IMR-90 (cell line): ENCODE measurements around the gene GRB10. TPM values are rescaled to one million over a fixed set of nuclear protein-coding genes. Genes with fewer than 3 reads are reported as not detected.

Source experiments
- ATAC-seq: fragments of 200-7000 bp; cut with Tn5 transposase; 2 replicates; pipeline ENCODE4 v1.9.1; 2020; ENCODE audit warnings: low read depth, mild to moderate bottlenecking, moderate library complexity
- BruUV-seq: library from RNA; stranded (reverse); fragments of 400-500 nt; replicated peaks from 2 replicates; lab custom pipeline; 2021; lab: Mats Ljungman, UMichigan
- CTCF ChIA-PET: fragments of 300-600 bp; formaldehyde crosslinking; extraction: SDS; loops from one replicate; lab custom pipeline; 2021; ENCODE audit warnings: antibody characterized with exemption; lab: Yijun Ruan, JAX
- POLR2A ChIA-PET: fragments of 300-600 bp; sonication (Branson Sonifier 250); formaldehyde crosslinking; loops from one replicate; lab custom pipeline; 2022; ENCODE audit warnings: antibody characterized with exemption; ENCODE audit not compliant: unreplicated experiment; lab: Charles Lee
- DNase-seq: peaks from one replicate; pipeline ENCODE4 v3.0.0; 2013
- H2AFZ ChIP-seq: replicated peaks from 2 replicates; pipeline ENCODE3; 2013; ENCODE audit warnings: low read length, mild to moderate bottlenecking; ENCODE audit not compliant: poor library complexity
- H2AK5ac ChIP-seq: 2 replicates; pipeline ENCODE4 v1.6.1; 2013; ENCODE audit warnings: low read depth, low read length, inconsistent platforms
- H2AK9ac ChIP-seq: replicated peaks from 2 replicates; pipeline ENCODE3; 2013; ENCODE audit warnings: mild to moderate bottlenecking, low read depth, low read length, moderate library complexity; ENCODE audit not compliant: poor library complexity
- H2BK120ac ChIP-seq: 2 replicates; pipeline ENCODE4 v1.6.1; 2013; ENCODE audit warnings: low read depth, low read length, inconsistent platforms
- H2BK15ac ChIP-seq: 3 replicates; pipeline ENCODE4 v1.6.1; 2013; ENCODE audit warnings: low read depth, low read length, inconsistent platforms
- H2BK20ac ChIP-seq: 2 replicates; pipeline ENCODE4 v1.6.1; 2013; ENCODE audit warnings: low read depth, mild to moderate bottlenecking, inconsistent platforms, low read length, moderate library complexity
- H2BK5ac ChIP-seq: 2 replicates; pipeline ENCODE4 v1.6.1; 2013; ENCODE audit warnings: mild to moderate bottlenecking, low read depth, low read length, inconsistent platforms; ENCODE audit not compliant: poor library complexity, severe bottlenecking
- H3K14ac ChIP-seq: replicated peaks from 2 replicates; pipeline ENCODE4 v1.6.1; 2013; ENCODE audit warnings: low read depth, low read length, inconsistent platforms
- H3K18ac ChIP-seq: 2 replicates; pipeline ENCODE4 v1.6.1; 2013; ENCODE audit warnings: low read depth, low read length, control low read depth
- H3K23ac ChIP-seq: 2 replicates; pipeline ENCODE4 v1.6.1; 2013; ENCODE audit warnings: low read depth, low read length, inconsistent platforms
- H3K27ac ChIP-seq: 2 replicates; pipeline ENCODE4 v1.5.1; 2013; ENCODE audit warnings: mild to moderate bottlenecking, control low read depth, low read length; ENCODE audit not compliant: insufficient read depth
- H3K27me3 ChIP-seq: 2 replicates; pipeline ENCODE4 v1.6.1; 2013; ENCODE audit warnings: low read length; ENCODE audit not compliant: control insufficient read depth, insufficient read depth
- H3K36me3 ChIP-seq: 2 replicates; pipeline ENCODE4 v1.6.1; 2013; ENCODE audit warnings: low read length, mixed read lengths; ENCODE audit not compliant: control insufficient read depth, insufficient read depth
- H3K4ac ChIP-seq: 2 replicates; pipeline ENCODE4 v1.6.1; 2013; ENCODE audit warnings: low read depth, low read length, inconsistent platforms
- H3K4me1 ChIP-seq: 2 replicates; pipeline ENCODE4 v1.6.1; 2013; ENCODE audit warnings: low read length, mixed read lengths; ENCODE audit not compliant: control insufficient read depth, insufficient read depth
- H3K4me2 ChIP-seq: 2 replicates; pipeline ENCODE4 v1.6.1; 2013; ENCODE audit warnings: low read depth, mild to moderate bottlenecking, control low read depth, low read length, moderate library complexity
- H3K4me3 ChIP-seq: 2 replicates; pipeline ENCODE4 v1.5.1; 2013; ENCODE audit warnings: low read depth, mild to moderate bottlenecking, control low read depth, low read length, moderate library complexity; ENCODE audit not compliant: insufficient read depth
- H3K56ac ChIP-seq: 2 replicates; pipeline ENCODE4 v1.6.1; 2013; ENCODE audit warnings: low read length, inconsistent platforms; ENCODE audit not compliant: insufficient read depth; ENCODE audit errors: extremely low read depth
- H3K79me1 ChIP-seq, 2 experiments: 2 replicates each; pipeline ENCODE4 v1.6.1; 2013; ENCODE audit warnings: low read length in 2 of 2, inconsistent platforms in 1 of 2, low read depth in 1 of 2
- H3K9ac ChIP-seq: 2 replicates; pipeline ENCODE4 v1.6.1; 2013; ENCODE audit warnings: low read depth, low read length, control low read depth
- H3K9me1 ChIP-seq: 2 replicates; pipeline ENCODE4 v1.6.1; 2013; ENCODE audit warnings: low read length, inconsistent platforms; ENCODE audit not compliant: insufficient read depth
- H3K9me3 ChIP-seq: 2 replicates; pipeline ENCODE4 v1.6.1; 2013; ENCODE audit warnings: low read length; ENCODE audit not compliant: control insufficient read depth, insufficient read depth
- H4K20me1 ChIP-seq: 2 replicates; pipeline ENCODE4 v1.6.1; 2013; ENCODE audit warnings: low read length, inconsistent platforms; ENCODE audit not compliant: insufficient read depth
- H4K5ac ChIP-seq: 2 replicates; pipeline ENCODE4 v1.6.1; 2013; ENCODE audit warnings: mild to moderate bottlenecking, low read depth, low read length, control low read depth
- H4K8ac ChIP-seq, 2 experiments: 2 replicates each; pipeline ENCODE4 v1.6.1; 2013; ENCODE audit warnings: low read depth in 2 of 2, low read length in 2 of 2, control low read depth in 1 of 2, inconsistent platforms in 1 of 2
- H4K91ac ChIP-seq: 2 replicates; pipeline ENCODE4 v1.6.1; 2013; ENCODE audit warnings: low read depth, low read length, inconsistent platforms; ENCODE audit not compliant: insufficient read depth
- ELK1 ChIP-seq: fragments of 150-350 bp; IDR thresholded peaks from 2 replicates; pipeline ENCODE4 v1.6.1; 2016; ENCODE audit warnings: low read depth, mild to moderate bottlenecking, low read length, moderate library complexity, borderline replicate concordance
- FOS ChIP-seq: fragments of 150-350 bp; IDR thresholded peaks from 2 replicates; pipeline ENCODE4 v1.6.1; 2016; ENCODE audit warnings: low read depth, low read length
- MAFK ChIP-seq: IDR thresholded peaks from 2 replicates; pipeline ENCODE4 v1.6.1; 2012; ENCODE audit warnings: low read depth, low read length, improper control_type of control experiment
- MAZ ChIP-seq: IDR thresholded peaks from 2 replicates; pipeline ENCODE4 v1.6.1; 2012; ENCODE audit warnings: low read depth, mild to moderate bottlenecking, low read length, improper control_type of control experiment, moderate library complexity, borderline replicate concordance
- RCOR1 ChIP-seq: IDR thresholded peaks from 2 replicates; pipeline ENCODE4 v1.6.1; 2012; ENCODE audit warnings: mild to moderate bottlenecking, low read length, improper control_type of control experiment; ENCODE audit not compliant: insufficient replicate concordance
- WGBS, 2 experiments: methylation state at CpG; one replicate each; pipeline versions ENCODE4 v1.1.5 to v1.1.7; 2013; ENCODE audit warnings: missing lambda C conversion rate in 2 of 2; ENCODE audit not compliant: insufficient read length in 1 of 2; ENCODE audit errors: extremely low coverage in 2 of 2; 5-methylcytosine and 5-hydroxymethylcytosine counted together
- dilution Hi-C: fragments of 300-500 bp; cut with HindIII; formaldehyde crosslinking; loops from one replicate; pipeline ENCODE4 v1.14.3; 2018; ENCODE audit warnings: low sequenced_read_pairs; ENCODE audit not compliant: unreplicated experiment
- in situ Hi-C: fragments of 300-500 bp; cut with MboI; formaldehyde crosslinking; loops from 3 replicates; pipeline ENCODE4 v1.14.3; 2019; ENCODE audit warnings: low sequenced_read_pairs, inconsistent platforms, mixed read lengths
- intact Hi-C: fragments of 100-400 bp; cut with micrococcal nuclease; formaldehyde crosslinking; loops from 2 replicates; pipeline ENCODE4 v1.10.0; 2022
- polyA plus RNA-seq, 3 experiments: library from polyadenylated mRNA; depleted of rRNA; stranded (reverse); fragments of >200 nt; gene quantifications; 2 replicates each; pipeline ENCODE4 v1.2.3, GENCODE V29; 2012; ENCODE audit warnings: low replicate concordance in 1 of 3
- total RNA-seq: library from RNA; depleted of rRNA; stranded (reverse); fragments of >200 nt; gene quantifications from 2 replicates; pipeline ENCODE4 v1.2.3, GENCODE V29; 2012

GRB10 gene
- total and polyA plus RNA-seq, 2 of the 4 experiments (the other 2 are of a cell fraction) = 6.3 to 15.1 TPM

DNA sequence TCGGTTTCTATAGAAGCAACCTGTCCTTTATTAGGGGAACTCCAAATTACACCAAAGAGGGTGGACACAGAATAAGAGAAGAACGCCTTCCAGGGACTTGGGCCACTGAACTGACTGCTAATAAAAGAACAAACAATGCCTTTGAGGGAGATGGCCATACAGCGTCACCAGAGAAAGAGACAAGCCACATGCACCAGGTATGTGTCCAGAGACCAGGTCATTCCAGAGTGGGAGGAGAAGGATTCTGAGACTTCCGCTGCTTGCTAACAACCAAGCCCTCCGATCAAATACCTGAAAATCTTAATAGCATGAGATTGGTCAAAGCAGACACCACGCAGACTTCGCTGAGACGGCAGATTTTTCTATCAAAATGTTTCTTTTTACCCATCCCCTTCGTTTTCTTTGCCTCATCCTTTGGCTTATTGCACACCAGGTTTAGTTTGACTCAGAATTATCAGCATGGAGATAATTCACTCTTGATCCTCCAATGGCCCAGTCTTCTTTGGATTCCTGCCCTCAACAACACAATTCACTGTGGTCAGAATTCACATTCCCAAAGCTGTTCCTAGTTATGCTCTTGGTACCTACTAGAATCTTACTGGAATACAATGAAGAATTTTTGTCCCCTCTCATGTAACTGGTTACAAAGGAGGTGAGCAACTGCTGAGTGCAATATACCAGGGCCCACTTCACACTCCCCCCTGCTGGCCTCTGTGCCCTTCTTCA lies 130.1 kb downstream of the GRB10 start:
- no peak for DNase-seq
- Histone ChIP-seq H3K9ac (no peak overlapping the region), H3K27ac (no peak overlapping the region)

More for the DNA sequence above, 130.1 kb downstream of the GRB10 start:
- CTCF ChIA-PET = no interaction called here
- Histone ChIP-seq H2BK20ac (no peak overlapping the region), H3K27me3 (no peaks in the 10 kb centered on the region), H3K18ac (no peak overlapping the region), H3K4me2 (no peak overlapping the region), H3K4ac (no peak overlapping the region), H2BK15ac (no peak overlapping the region), H3K36me3 (peaks cover 2% of the 10 kb centered on the region; the same call in 1 of the 2 replicates), H2BK5ac (no peak overlapping the region), H4K5ac (no peak overlapping the region), H2AK5ac (no peak overlapping the region), H3K23ac (no peak overlapping the region), H3K4me1 (no peaks in the 10 kb centered on the region), H4K91ac (no peak overlapping the region), H3K9me1 (no peaks in the 10 kb centered on the region; the same call in 1 of the 2 replicates), H2AK9ac (no peak overlapping the region), H2BK120ac (no peak overlapping the region), H3K56ac (no peak overlapping the region), H3K79me1 (no peaks in the 10 kb centered on the region; a peak in 1 of 4 replicates), H2AFZ (no peak overlapping the region), H3K4me3 (no peak overlapping the region), H4K8ac (no peak overlapping the region), H3K9me3 (no peaks in the 10 kb centered on the region), H3K14ac (no peak overlapping the region), H4K20me1 (peaks cover 4% of the 10 kb centered on the region; the same call in 1 of the 2 replicates)
- no peak for ATAC-seq
- intact Hi-C loops = no loop called here
- POLR2A ChIA-PET = no interaction called here
- BruUV-seq = no TSS peak
- 100% methylated on average over 4 of the region's 9 CpGs; no CpG with 5 or more reads in 1 of the 2 experiments for whole genome bisulfite sequencing, 2 experiments
- in situ Hi-C loops = no loop called here
- TF ChIP-seq MAZ (no peak), FOS (no peak), MAFK (peak; percentile 36; the same call in 1 of the 2 replicates), RCOR1 (no peak), ELK1 (no peak)
- dilution Hi-C loops = no loop called here
